ENCODE results near the gene NDUFA7. TPM values are rescaled to one million over a fixed set of nuclear protein-coding genes. Genes with fewer than 3 reads are reported as not detected.
A peak's percentile ranks its signal among the peaks of the same experiment; 100 is the strongest.

NDUFA7 gene
- total RNA-seq, 1 experiment from 2014 or later: 50.2 TPM

GRCh38 chr19:8334458-8335342, 13.5 kb upstream of the NDUFA7 start:
- POLR2A ChIA-PET: interaction anchor here (0.6 to 1.5 kb wide), 5 partner anchors 8 to 56 kb away, joined by 3 to 5 read pairs (median 5); partner anchors contain the start of genes NDUFA7 and RPS28
- Mint-ChIP-seq H3K4me3 (ENCODE audit: unreplicated experiment) (peak overlapping the region; percentile 52), H3K27ac (ENCODE audit: unreplicated experiment) (no peak overlapping the region), H3K27me3 (ENCODE audit: insufficient read depth, unreplicated experiment) (peaks cover 3% of the 10 kb centered on the region), H3K36me3 (ENCODE audit: insufficient read depth, unreplicated experiment) (no peaks in the 10 kb centered on the region), H3K9me3 (ENCODE audit: unreplicated experiment) (no peaks in the 10 kb centered on the region), H3K4me1 (ENCODE audit: low read depth, unreplicated experiment) (peaks cover 5% of the 10 kb centered on the region)
- peak; percentile 71 to 80 for DNase-seq
- no peak for TF ChIP-seq CTCF (IDR thresholded peaks at IDR 0.05; ENCODE audit: insufficient read depth in 1 of 2, low read depth in 1 of 2, low read length in 1 of 2, severe bottlenecking in 1 of 2, unreplicated experiment in 1 of 2)
- intact Hi-C loops (cut with micrococcal nuclease; ENCODE audit: unreplicated experiment): no loop called here
- Histone ChIP-seq H3K4me3 (ENCODE audit: low read depth, low read length) (peak overlapping the region; percentile 54), H3K9me3 (no peaks in the 10 kb centered on the region), H3K4me1 (peaks cover 4% of the 10 kb centered on the region), H3K36me3 (ENCODE audit: control insufficient read depth, insufficient read depth, low read length) (no peaks in the 10 kb centered on the region), H3K27me3 (replicated peaks; ENCODE audit: control insufficient read depth, insufficient read depth, low read length) (peaks cover 1% of the 10 kb centered on the region; the same call in 1 of the 2 replicates)
- CTCF ChIA-PET: interaction anchor here (0.7 to 1.3 kb wide), 5 partner anchors 8 to 26 kb away, joined by 3 to 6 read pairs (median 3); partner anchors contain the start of genes NDUFA7 and RPS28
- no TSS peak for BruUV-seq (replicated peaks)

- intact Hi-C loops (cut with micrococcal nuclease; ENCODE audit: unreplicated experiment): no loop called here
- Mint-ChIP-seq H3K36me3 (ENCODE audit: insufficient read depth, unreplicated experiment) (no peaks in the 10 kb centered on the region), H3K9me3 (ENCODE audit: unreplicated experiment) (no peaks in the 10 kb centered on the region), H3K27me3 (ENCODE audit: insufficient read depth, unreplicated experiment) (peaks cover 3% of the 10 kb centered on the region), H3K4me3 (ENCODE audit: unreplicated experiment) (peak overlapping the region; percentile 52), H3K4me1 (ENCODE audit: low read depth, unreplicated experiment) (peaks cover 8% of the 10 kb centered on the region), H3K27ac (ENCODE audit: unreplicated experiment) (no peak overlapping the region)
- H3K4me1 ChIP-seq: peaks cover 8% of the 10 kb centered on the region
- BruUV-seq (replicated peaks): no TSS peak
- TF ChIP-seq CTCF (IDR thresholded peaks at IDR 0.05; ENCODE audit: insufficient read depth in 1 of 2, low read depth in 1 of 2, low read length in 1 of 2, severe bottlenecking in 1 of 2, unreplicated experiment in 1 of 2): no peak
- ChIA-PET POLR2A (interaction anchor here (1.5 kb wide), 1 partner anchor 12 kb away, joined by 5 read pairs; the partner anchor contains the start of genes NDUFA7 and RPS28), CTCF (interaction anchor here (0.7 kb wide), 1 partner anchor 15 kb away, joined by 3 read pairs; no protein-coding TSS in a partner anchor)
- no peak for DNase-seq
- H3K9me3 ChIP-seq: no peaks in the 10 kb centered on the region
- peaks cover 1% of the 10 kb centered on the region; the same call in 1 of the 2 replicates for H3K27me3 ChIP-seq (replicated peaks; ENCODE audit: control insufficient read depth, insufficient read depth, low read length)
- no peaks in the 10 kb centered on the region for H3K36me3 ChIP-seq (ENCODE audit: control insufficient read depth, insufficient read depth, low read length)
- peak overlapping the region; percentile 54 for H3K4me3 ChIP-seq (ENCODE audit: low read depth, low read length)
These were observed 12.7 kb upstream of the NDUFA7 start for GRCh38 chr19:8333767-8334457.

Measured in Caco-2 (cell line).